Measurements from ENCODE around the gene KCTD6.

KCTD6 gene

DNA sequence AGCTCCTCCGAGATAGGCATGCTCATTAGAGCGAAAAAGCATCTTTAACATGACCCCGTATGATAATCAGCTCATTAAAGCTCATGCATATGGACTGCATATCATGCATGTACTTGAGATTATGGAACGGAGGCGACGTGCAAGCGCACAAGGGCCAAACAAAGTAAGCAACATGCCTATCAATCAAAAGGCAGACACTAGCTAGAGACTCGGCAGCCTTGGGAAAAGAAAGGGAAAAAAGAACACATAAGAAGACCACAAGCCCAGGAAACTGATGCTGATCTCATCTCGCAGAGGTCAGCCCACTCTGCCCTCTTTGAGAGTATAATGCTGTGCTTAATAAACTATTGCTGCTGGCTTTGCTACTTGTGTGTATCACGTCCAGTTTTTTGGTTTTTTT, 47.7 kb downstream of the KCTD6 start:
- TF ChIP-seq CTCF (IDR thresholded peaks at IDR 0.05; ENCODE audit: low read length) (no peak), EZH2 (IDR thresholded peaks at IDR 0.05; ENCODE audit: borderline replicate concordance, low read length) (no peak)
- Histone ChIP-seq H3F3A (ENCODE audit: insufficient read depth, low read length) (no peaks in the 10 kb centered on the region), H4K20me1 (ENCODE audit: insufficient read depth, low read length) (no peaks in the 10 kb centered on the region)

GRCh38 chr3:58540176-58540858, 48.4 kb downstream of the KCTD6 start:
- no peak for TF ChIP-seq EZH2 (IDR thresholded peaks at IDR 0.05; ENCODE audit: borderline replicate concordance, low read length)
- TF ChIP-seq CTCF (IDR thresholded peaks at IDR 0.05; ENCODE audit: low read length), result no peak
- Histone ChIP-seq H3K4me3 (ENCODE audit: low read depth, low read length, poor library complexity, severe bottlenecking) (no peak overlapping the region), H4K20me1 (ENCODE audit: insufficient read depth, low read length) (no peaks in the 10 kb centered on the region), H3K4me2 (ENCODE audit: low read length) (no peak overlapping the region), H3F3A (ENCODE audit: insufficient read depth, low read length) (no peaks in the 10 kb centered on the region), H3K36me3 (ENCODE audit: insufficient read depth, low read length) (no peaks in the 10 kb centered on the region), H3K9me2 (ENCODE audit: low read depth, low read length) (no peaks in the 10 kb centered on the region), H3K4me1 (ENCODE audit: insufficient read depth, low read length, severe bottlenecking) (no peaks in the 10 kb centered on the region), H3K27me3 (ENCODE audit: insufficient read depth, low read length) (no peaks in the 10 kb centered on the region), H3K79me2 (ENCODE audit: insufficient read depth, low read length) (no peaks in the 10 kb centered on the region), H3K27ac (ENCODE audit: low read depth, low read length, poor library complexity, severe bottlenecking) (no peak overlapping the region), H3K9me3 (ENCODE audit: low read length) (peaks cover 2% of the 10 kb centered on the region; the same call in 1 of the 2 replicates), H3K9ac (ENCODE audit: low read length) (no peak overlapping the region), H2AFZ (ENCODE audit: low read length) (no peak overlapping the region)

More for the DNA sequence above, 47.7 kb downstream of the KCTD6 start:
- Histone ChIP-seq H3K4me2 (ENCODE audit: low read length) (no peak overlapping the region), H3K36me3 (ENCODE audit: insufficient read depth, low read length) (no peaks in the 10 kb centered on the region), H3K27me3 (ENCODE audit: insufficient read depth, low read length) (no peaks in the 10 kb centered on the region), H3K9me3 (ENCODE audit: low read length) (no peaks in the 10 kb centered on the region), H3K27ac (ENCODE audit: low read depth, low read length, poor library complexity, severe bottlenecking) (no peak overlapping the region), H3K4me1 (ENCODE audit: insufficient read depth, low read length, severe bottlenecking) (no peaks in the 10 kb centered on the region), H3K4me3 (ENCODE audit: low read depth, low read length, poor library complexity, severe bottlenecking) (no peak overlapping the region), H3K79me2 (ENCODE audit: insufficient read depth, low read length) (no peaks in the 10 kb centered on the region), H3K9me2 (ENCODE audit: low read depth, low read length) (no peaks in the 10 kb centered on the region), H2AFZ (ENCODE audit: low read length) (no peak overlapping the region), H3K9ac (ENCODE audit: low read length) (no peak overlapping the region)

DNA sequence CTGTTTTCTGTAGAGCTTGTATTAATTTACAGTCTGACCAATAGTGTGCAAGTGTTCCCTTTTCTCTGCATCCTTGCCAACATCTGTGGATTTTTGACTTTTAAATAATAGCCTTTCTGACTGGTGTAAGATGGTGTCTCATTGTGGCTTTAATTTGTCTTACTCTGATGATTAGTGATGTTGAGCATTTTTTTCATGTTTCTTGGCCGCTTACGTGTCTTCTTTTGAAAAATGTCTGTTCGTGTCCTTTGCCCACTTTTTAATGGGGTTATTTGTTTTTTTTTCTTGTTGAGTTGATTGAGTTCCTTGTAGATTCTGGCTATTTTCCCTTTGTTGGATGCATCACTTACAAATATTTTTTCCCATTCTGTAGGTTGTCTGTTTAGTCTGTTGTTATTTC, 52.6 kb downstream of the KCTD6 start:
- Histone ChIP-seq H3K79me2 (ENCODE audit: insufficient read depth, low read length) (no peaks in the 10 kb centered on the region), H3K9ac (ENCODE audit: low read length) (no peak overlapping the region), H4K20me1 (ENCODE audit: insufficient read depth, low read length) (no peaks in the 10 kb centered on the region), H3K9me3 (ENCODE audit: low read length) (peaks cover 2% of the 10 kb centered on the region; the same call in 1 of the 2 replicates), H3K9me2 (ENCODE audit: low read depth, low read length) (no peaks in the 10 kb centered on the region), H3K27ac (ENCODE audit: low read depth, low read length, poor library complexity, severe bottlenecking) (no peak overlapping the region), H3F3A (ENCODE audit: insufficient read depth, low read length) (no peaks in the 10 kb centered on the region), H3K36me3 (ENCODE audit: insufficient read depth, low read length) (no peaks in the 10 kb centered on the region), H3K4me3 (ENCODE audit: low read depth, low read length, poor library complexity, severe bottlenecking) (no peak overlapping the region), H3K27me3 (ENCODE audit: insufficient read depth, low read length) (no peaks in the 10 kb centered on the region), H3K4me1 (ENCODE audit: insufficient read depth, low read length, severe bottlenecking) (no peaks in the 10 kb centered on the region), H2AFZ (ENCODE audit: low read length) (no peak overlapping the region), H3K4me2 (ENCODE audit: low read length) (no peak overlapping the region)
- no peak for TF ChIP-seq CTCF (IDR thresholded peaks at IDR 0.05; ENCODE audit: low read length)
- no peak for TF ChIP-seq EZH2 (IDR thresholded peaks at IDR 0.05; ENCODE audit: borderline replicate concordance, low read length)
